CD14-positive monocyte (primary cell): Measurements from ENCODE around the gene MSI2. TPM values are rescaled to one million over a fixed set of nuclear protein-coding genes. Genes with fewer than 3 reads are reported as not detected.

Experiments
- DNase-seq, 3 donors: peaks; one replicate each; pipeline ENCODE4 v3.0.0-alpha.2; 2011 to 2022
- H2AFZ ChIP-seq: 2 replicates; pipeline ENCODE4 v1.6.0; 2012; ENCODE audit warnings: mild to moderate bottlenecking, low read depth, low read length, inconsistent platforms; ENCODE audit not compliant: insufficient read depth, poor library complexity, severe bottlenecking
- H3K27ac ChIP-seq, 2 donors: 1 replicate in 1 of 2; 2 replicates in 1 of 2; pipeline ENCODE4 v1.5.1; 2012 to 2013; ENCODE audit warnings: low read length in 2 of 2, control low read depth in 1 of 2, inconsistent platforms in 1 of 2, low read depth in 1 of 2, mild to moderate bottlenecking in 1 of 2
- H3K27me3 ChIP-seq, 2 donors: one replicate each; pipeline versions ENCODE4 v1.6.0 to v1.6.1; 2011 to 2013; ENCODE audit warnings: low read length in 2 of 2; ENCODE audit not compliant: control insufficient read depth in 2 of 2, insufficient read depth in 2 of 2
- H3K36me3 ChIP-seq, 2 donors: replicated peaks in 1 of 2; 1 replicate in 1 of 2; 2 replicates in 1 of 2; pipeline versions ENCODE4 v1.5.1 to v1.6.1; 2012 to 2013; ENCODE audit warnings: low read length in 2 of 2, control low read depth in 1 of 2, inconsistent platforms in 1 of 2, mild to moderate bottlenecking in 1 of 2; ENCODE audit not compliant: insufficient read depth in 2 of 2, control insufficient read depth in 1 of 2
- H3K4me1 ChIP-seq, 2 donors: 1 replicate in 1 of 2; 2 replicates in 1 of 2; pipeline versions ENCODE4 v1.5.1 to v1.6.1; 2012 to 2013; ENCODE audit warnings: low read length in 2 of 2, control low read depth in 1 of 2, inconsistent platforms in 1 of 2, mild to moderate bottlenecking in 1 of 2, moderate library complexity in 1 of 2; ENCODE audit not compliant: insufficient read depth in 2 of 2, control insufficient read depth in 1 of 2
- H3K4me2 ChIP-seq: replicated peaks from 2 replicates; pipeline ENCODE3; 2012; ENCODE audit warnings: low read length, moderate library complexity, mild to moderate bottlenecking; ENCODE audit not compliant: poor library complexity, severe bottlenecking; ENCODE audit errors: extremely low read depth
- H3K4me3 ChIP-seq, 3 experiments: fragments of 200-600 bp in 1 of 3; sonication (generic) in 1 of 3; replicated peaks in 1 of 3; 1 replicate in 2 of 3; 2 replicates in 1 of 3; pipeline ENCODE4 v1.5.1; 2011 to 2013; ENCODE audit warnings: low read length in 3 of 3, mild to moderate bottlenecking in 3 of 3, control low read depth in 2 of 3, low read depth in 2 of 3, inconsistent platforms in 1 of 3, moderate library complexity in 1 of 3
- H3K79me2 ChIP-seq: 2 replicates; pipeline ENCODE4 v1.6.0; 2012; ENCODE audit warnings: mild to moderate bottlenecking, control low read depth, inconsistent platforms, low read length, moderate library complexity; ENCODE audit not compliant: insufficient read depth
- H3K9ac ChIP-seq: 2 replicates; pipeline ENCODE4 v1.6.0; 2017; ENCODE audit warnings: low read length, mild to moderate bottlenecking; ENCODE audit not compliant: insufficient read depth, poor library complexity, severe bottlenecking
- H3K9me3 ChIP-seq, 2 donors: replicated peaks in 1 of 2; 1 replicate in 1 of 2; 2 replicates in 1 of 2; pipeline versions ENCODE4 v1.5.1 to v1.6.1; 2012 to 2013; ENCODE audit warnings: low read length in 2 of 2, control low read depth in 1 of 2; ENCODE audit not compliant: control insufficient read depth in 1 of 2, insufficient read depth in 1 of 2
- H4K20me1 ChIP-seq: 2 replicates; pipeline ENCODE4 v1.6.0; 2012; ENCODE audit warnings: mild to moderate bottlenecking, low read length, control low read depth, moderate library complexity; ENCODE audit not compliant: insufficient read depth
- H3K27ac Mint-ChIP-seq, 7 donors: one replicate each; pipeline ENCODE4 v1.8.0; 2020; ENCODE audit warnings: mild to moderate bottlenecking in 7 of 7, mixed read lengths in 7 of 7, moderate library complexity in 6 of 7, inconsistent platforms in 2 of 7
- H3K27me3 Mint-ChIP-seq, 3 donors: one replicate each; pipeline ENCODE4 v1.8.0; 2021 to 2022; ENCODE audit warnings: low read depth in 3 of 3, mild to moderate bottlenecking in 3 of 3, mixed read lengths in 3 of 3, moderate library complexity in 3 of 3, inconsistent platforms in 1 of 3
- H3K36me3 Mint-ChIP-seq, 2 donors: one replicate each; pipeline ENCODE4 v1.8.0; 2020; ENCODE audit warnings: mixed read lengths in 2 of 2, inconsistent platforms in 1 of 2, mild to moderate bottlenecking in 1 of 2
- H3K4me1 Mint-ChIP-seq: one replicate; pipeline ENCODE4 v1.8.0; 2020; ENCODE audit warnings: mild to moderate bottlenecking, mixed read lengths
- H3K4me3 Mint-ChIP-seq, 2 donors: one replicate each; pipeline ENCODE4 v1.8.0; 2020; ENCODE audit warnings: mild to moderate bottlenecking in 2 of 2, mixed read lengths in 2 of 2, moderate library complexity in 1 of 2
- H3K9me3 Mint-ChIP-seq, 7 donors: one replicate each; pipeline ENCODE4 v1.8.0; 2020 to 2022; ENCODE audit warnings: mixed read lengths in 7 of 7, mild to moderate bottlenecking in 6 of 7, moderate library complexity in 6 of 7, inconsistent platforms in 2 of 7
- WGBS: methylation state at CpG from one replicate; pipeline ENCODE4 v1.1.5; 2013; ENCODE audit warnings: missing lambda C conversion rate; ENCODE audit not compliant: insufficient coverage; 5-methylcytosine and 5-hydroxymethylcytosine counted together
- intact Hi-C, 2 donors: fragments of 100-400 bp; cut with micrococcal nuclease; formaldehyde crosslinking; loops; one replicate each; pipeline versions ENCODE4 v1.15.0 to v1.15.1; 2023
- polyA plus RNA-seq, 3 donors: library from polyadenylated mRNA; depleted of rRNA in 1 of 3; unstranded in 2 of 3; stranded (reverse) in 1 of 3; fragments of 300-500 nt in 2 of 3; fragments of >200 nt in 1 of 3; fragmentation: Illumina TruSeq in 2 of 3; gene quantifications; 1 replicate in 2 of 3; 2 replicates in 1 of 3; pipeline ENCODE4 v1.2.3, GENCODE V29; 2012 to 2021
- TF ChIP-seq, protein P1 (sequence below): fragments of 200-600 bp; IDR thresholded peaks from one replicate; pipeline ENCODE4 v1.8.0; 2022; ENCODE audit warnings: antibody characterized with exemption, mild to moderate bottlenecking

MSI2 gene
- polyA plus RNA-seq, 3 donors, result 0.20 to 6.6 (median 0.37) TPM

GRCh38 chr17:57484826-57485565, 228.7 kb downstream of the MSI2 start:
- Mint-ChIP-seq H3K27me3 (peaks cover 0 to 1% (median 0%) of the 10 kb centered on the region in 3 donors), H3K4me1 (peaks cover 41% of the 10 kb centered on the region), H3K36me3 (no peaks in the 10 kb centered on the region), H3K9me3 (no peaks in the 10 kb centered on the region), H3K4me3 (no peak overlapping the region), H3K27ac (no peak overlapping the region)
- Histone ChIP-seq H2AFZ (no peak overlapping the region), H3K27me3 (no peaks in the 10 kb centered on the region), H3K4me1 (peaks cover 15 to 17% of the 10 kb centered on the region in 2 donors), H3K79me2 (no peaks in the 10 kb centered on the region), H3K36me3 (no peaks in the 10 kb centered on the region), H3K4me3 (no peak overlapping the region), H4K20me1 (no peaks in the 10 kb centered on the region), H3K4me2 (no peak overlapping the region), H3K9me3 (no peaks in the 10 kb centered on the region), H3K27ac (no peak overlapping the region), H3K9ac (no peak overlapping the region)
- intact Hi-C loops, result no loop called here
- TF ChIP-seq, protein P1, sequence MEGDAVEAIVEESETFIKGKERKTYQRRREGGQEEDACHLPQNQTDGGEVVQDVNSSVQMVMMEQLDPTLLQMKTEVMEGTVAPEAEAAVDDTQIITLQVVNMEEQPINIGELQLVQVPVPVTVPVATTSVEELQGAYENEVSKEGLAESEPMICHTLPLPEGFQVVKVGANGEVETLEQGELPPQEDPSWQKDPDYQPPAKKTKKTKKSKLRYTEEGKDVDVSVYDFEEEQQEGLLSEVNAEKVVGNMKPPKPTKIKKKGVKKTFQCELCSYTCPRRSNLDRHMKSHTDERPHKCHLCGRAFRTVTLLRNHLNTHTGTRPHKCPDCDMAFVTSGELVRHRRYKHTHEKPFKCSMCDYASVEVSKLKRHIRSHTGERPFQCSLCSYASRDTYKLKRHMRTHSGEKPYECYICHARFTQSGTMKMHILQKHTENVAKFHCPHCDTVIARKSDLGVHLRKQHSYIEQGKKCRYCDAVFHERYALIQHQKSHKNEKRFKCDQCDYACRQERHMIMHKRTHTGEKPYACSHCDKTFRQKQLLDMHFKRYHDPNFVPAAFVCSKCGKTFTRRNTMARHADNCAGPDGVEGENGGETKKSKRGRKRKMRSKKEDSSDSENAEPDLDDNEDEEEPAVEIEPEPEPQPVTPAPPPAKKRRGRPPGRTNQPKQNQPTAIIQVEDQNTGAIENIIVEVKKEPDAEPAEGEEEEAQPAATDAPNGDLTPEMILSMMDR, result no peak
- 94% methylated on average over 6 of the region's 10 CpGs for WGBS
- DNase-seq, result no peak

DNA sequence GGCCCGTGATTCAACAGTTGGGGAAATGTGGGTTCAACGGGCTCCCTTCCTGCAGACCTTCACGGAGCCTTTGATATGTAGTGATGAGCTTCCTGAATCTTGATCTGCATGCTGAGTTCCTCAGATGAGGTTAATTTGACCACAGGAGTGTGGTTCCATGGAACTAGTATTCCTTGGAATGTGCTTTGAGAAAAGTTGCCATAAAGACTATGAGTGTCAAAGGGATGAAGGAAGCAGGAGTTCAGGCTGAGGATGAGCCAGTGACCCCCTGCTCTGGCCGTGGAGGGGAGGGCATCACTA, 229.2 kb downstream of the MSI2 start:
- Mint-ChIP-seq H3K27ac (no peak overlapping the region), H3K9me3 (no peaks in the 10 kb centered on the region), H3K4me3 (no peak overlapping the region)

More for the DNA sequence above, 229.2 kb downstream of the MSI2 start:
- Histone ChIP-seq H3K4me2 (no peak overlapping the region), H3K27me3 (no peaks in the 10 kb centered on the region), H3K27ac (no peak overlapping the region), H4K20me1 (no peaks in the 10 kb centered on the region), H3K9ac (no peak overlapping the region), H3K79me2 (no peaks in the 10 kb centered on the region), H3K4me1 (peaks cover 15 to 17% of the 10 kb centered on the region in 2 donors), H3K9me3 (no peaks in the 10 kb centered on the region), H3K36me3 (no peaks in the 10 kb centered on the region), H2AFZ (no peak overlapping the region), H3K4me3 (no peak overlapping the region)
- Mint-ChIP-seq H3K27me3 (peaks cover 0 to 1% (median 0%) of the 10 kb centered on the region in 3 donors), H3K36me3 (no peaks in the 10 kb centered on the region), H3K4me1 (peaks cover 37% of the 10 kb centered on the region)
- intact Hi-C loops, result no loop called here
- WGBS, result 19% methylated on average over 4 of the region's 4 CpGs
- TF ChIP-seq, protein P1, result no peak
- DNase-seq, result no peak
